ENCODE data around the gene TAF4.

The TAF4 gene

GRCh38 chr20:61938839-61939690, 126.6 kb downstream of the TAF4 start:
- ChIA-PET CTCF (no interaction called here), POLR2A (interaction anchor here (0.6 kb wide), 1 partner anchor 1821 kb away, joined by 4 read pairs; no protein-coding TSS in a partner anchor)
- TF ChIP-seq, protein P1, sequence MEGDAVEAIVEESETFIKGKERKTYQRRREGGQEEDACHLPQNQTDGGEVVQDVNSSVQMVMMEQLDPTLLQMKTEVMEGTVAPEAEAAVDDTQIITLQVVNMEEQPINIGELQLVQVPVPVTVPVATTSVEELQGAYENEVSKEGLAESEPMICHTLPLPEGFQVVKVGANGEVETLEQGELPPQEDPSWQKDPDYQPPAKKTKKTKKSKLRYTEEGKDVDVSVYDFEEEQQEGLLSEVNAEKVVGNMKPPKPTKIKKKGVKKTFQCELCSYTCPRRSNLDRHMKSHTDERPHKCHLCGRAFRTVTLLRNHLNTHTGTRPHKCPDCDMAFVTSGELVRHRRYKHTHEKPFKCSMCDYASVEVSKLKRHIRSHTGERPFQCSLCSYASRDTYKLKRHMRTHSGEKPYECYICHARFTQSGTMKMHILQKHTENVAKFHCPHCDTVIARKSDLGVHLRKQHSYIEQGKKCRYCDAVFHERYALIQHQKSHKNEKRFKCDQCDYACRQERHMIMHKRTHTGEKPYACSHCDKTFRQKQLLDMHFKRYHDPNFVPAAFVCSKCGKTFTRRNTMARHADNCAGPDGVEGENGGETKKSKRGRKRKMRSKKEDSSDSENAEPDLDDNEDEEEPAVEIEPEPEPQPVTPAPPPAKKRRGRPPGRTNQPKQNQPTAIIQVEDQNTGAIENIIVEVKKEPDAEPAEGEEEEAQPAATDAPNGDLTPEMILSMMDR (IDR thresholded peaks at IDR 0.05; ENCODE audit: insufficient read depth, low read length, missing control alignments) = no peak

GRCh38 chr20:61937963-61938838, 127.5 kb downstream of the TAF4 start:
- DNase-seq (ENCODE audit: low read depth, low spot score) = no peak
- TF ChIP-seq, protein P1 (IDR thresholded peaks at IDR 0.05; ENCODE audit: insufficient read depth, low read length, missing control alignments) = no peak
- no peak overlapping the region for H3K4me3 ChIP-seq (ENCODE audit: low read depth, low read length)
- POLR2A ChIA-PET = no interaction called here
- CTCF ChIA-PET = no interaction called here

More at GRCh38 chr20:61938839-61939690, 126.6 kb downstream of the TAF4 start:
- DNase-seq (ENCODE audit: low read depth, low spot score) = no peak
- no peak overlapping the region for H3K4me3 ChIP-seq (ENCODE audit: low read depth, low read length)

DNA sequence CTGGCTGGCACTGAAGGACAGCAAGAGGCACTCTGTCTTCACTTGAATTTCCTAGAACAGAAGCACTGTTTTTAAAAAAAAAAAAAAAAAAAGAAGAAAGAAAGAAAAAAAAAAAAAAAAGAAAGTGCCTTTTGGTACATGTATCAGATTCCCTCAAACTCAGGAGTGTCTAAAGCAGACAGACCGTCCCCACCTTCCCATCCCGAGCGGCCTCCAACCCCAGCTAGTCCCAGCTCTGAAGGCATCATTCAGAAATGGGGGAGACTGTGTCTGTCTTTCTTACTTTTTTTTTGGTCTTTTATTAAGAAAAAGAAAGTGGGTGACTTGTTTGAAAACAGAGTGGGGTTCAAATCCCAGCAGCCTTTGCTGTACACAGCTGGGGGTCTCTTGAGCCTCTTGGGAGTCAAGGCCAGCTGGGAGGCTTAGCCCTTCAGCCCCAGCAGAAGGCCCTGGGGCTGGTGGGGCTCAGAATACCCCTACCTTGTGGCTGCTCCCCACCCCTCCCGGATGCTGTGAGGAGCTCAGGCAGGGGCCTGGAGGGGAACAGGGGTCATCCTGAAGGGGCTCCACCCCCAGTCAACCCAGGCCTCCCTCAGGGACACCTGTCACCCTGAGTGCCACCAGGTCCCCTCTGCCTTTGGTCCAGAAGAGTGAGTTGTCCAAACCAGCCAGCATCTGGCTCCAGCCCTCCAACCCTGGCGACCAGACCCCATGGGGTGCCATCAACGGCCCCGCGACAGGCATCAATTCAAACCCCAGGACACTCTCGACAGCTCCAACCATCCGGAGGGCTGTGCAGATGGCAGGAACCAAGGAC, 128.3 kb downstream of the TAF4 start:
- DNase-seq (ENCODE audit: low read depth, low spot score) = no peak
- TF ChIP-seq, protein P1 (IDR thresholded peaks at IDR 0.05; ENCODE audit: insufficient read depth, low read length, missing control alignments) = no peak
- CTCF ChIA-PET = no interaction called here
- POLR2A ChIA-PET = no interaction called here
- no peak overlapping the region for H3K4me3 ChIP-seq (ENCODE audit: low read depth, low read length)

DNA sequence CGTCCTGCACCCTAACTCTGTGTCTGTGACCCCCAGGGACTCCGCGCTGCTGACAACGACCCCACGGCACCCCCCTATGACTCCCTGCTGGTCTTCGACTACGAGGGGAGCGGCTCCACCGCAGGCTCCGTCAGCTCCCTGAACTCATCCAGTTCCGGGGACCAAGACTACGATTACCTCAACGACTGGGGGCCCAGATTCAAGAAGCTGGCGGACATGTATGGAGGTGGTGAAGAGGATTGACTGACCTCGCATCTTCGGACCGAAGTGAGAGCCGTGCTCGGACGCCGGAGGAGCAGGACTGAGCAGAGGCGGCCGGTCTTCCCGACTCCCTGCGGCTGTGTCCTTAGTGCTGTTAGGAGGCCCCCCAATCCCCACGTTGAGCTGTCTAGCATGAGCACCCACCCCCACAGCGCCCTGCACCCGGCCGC, 129.0 kb downstream of the TAF4 start:
- no peak for DNase-seq (ENCODE audit: low read depth, low spot score)
- no peak overlapping the region for H3K4me3 ChIP-seq (ENCODE audit: low read depth, low read length)
- POLR2A ChIA-PET = no interaction called here
- CTCF ChIA-PET = no interaction called here
- TF ChIP-seq, protein P1 (IDR thresholded peaks at IDR 0.05; ENCODE audit: insufficient read depth, low read length, missing control alignments) = no peak

- POLR2A ChIA-PET = no interaction called here
- TF ChIP-seq, protein P1 (IDR thresholded peaks at IDR 0.05; ENCODE audit: insufficient read depth, low read length, missing control alignments) = no peak
- no peak for DNase-seq (ENCODE audit: low read depth, low spot score)
- H3K4me3 ChIP-seq (ENCODE audit: low read depth, low read length) = no peak overlapping the region
- CTCF ChIA-PET = no interaction called here
Measured at GRCh38 chr20:61935926-61936700, 129.6 kb downstream of the TAF4 start.
